Fibroblast of gingiva (primary cell): ENCODE data around the gene ING5.
"Not testable (repeated sequence)": the region's sequence is repeated elsewhere in the genome, so short reads cannot be mapped to it uniquely, and the experiment has no call there.

Source experiments
- DNase-seq: peaks from one replicate; pipeline ENCODE4 v3.0.0-alpha.2; 2011; ENCODE audit warnings: low read depth

ING5 gene

GRCh38 chr2:241739177-241739576, 37.3 kb downstream of the ING5 start:
- no peak for DNase-seq

- DNase-seq: peak; percentile 22
These were observed 37.8 kb downstream of the ING5 start for GRCh38 chr2:241739651-241740050.

- DNase-seq: peak; percentile 10
These were observed 39.2 kb downstream of the ING5 start for GRCh38 chr2:241741016-241741415.

GRCh38 chr2:241742320-241742939, 40.6 kb downstream of the ING5 start:
- no peak for DNase-seq

GRCh38 chr2:241743008-241743407, 41.2 kb downstream of the ING5 start:
- DNase-seq: not testable (repeated sequence)

- DNase-seq: no peak
These were observed 41.8 kb downstream of the ING5 start for GRCh38 chr2:241743620-241744019.

- DNase-seq: no peak
These were observed 42.4 kb downstream of the ING5 start for GRCh38 chr2:241744028-241744754.

- DNase-seq: no peak
These were observed 43.4 kb downstream of the ING5 start for GRCh38 chr2:241745276-241745675.

- DNase-seq: no peak
These were observed 44.2 kb downstream of the ING5 start for GRCh38 chr2:241746084-241746483.

- DNase-seq: no peak
These were observed 46.8 kb downstream of the ING5 start for GRCh38 chr2:241748468-241749256.

- no peak for DNase-seq
These were observed 48.4 kb downstream of the ING5 start for GRCh38 chr2:241750076-241750840.

GRCh38 chr2:241751152-241751551, 49.3 kb downstream of the ING5 start:
- DNase-seq: no peak

- no peak for DNase-seq
These were observed 49.9 kb downstream of the ING5 start for GRCh38 chr2:241751776-241752175.

GRCh38 chr2:241752253-241752652, 50.4 kb downstream of the ING5 start:
- DNase-seq: no peak

GRCh38 chr2:241752689-241753276, 50.9 kb downstream of the ING5 start:
- DNase-seq: no peak

- DNase-seq: no peak
These were observed 51.7 kb downstream of the ING5 start for GRCh38 chr2:241753493-241753892.

GRCh38 chr2:241754042-241754441, 52.2 kb downstream of the ING5 start:
- DNase-seq: no peak

- no peak for DNase-seq
These were observed 53.3 kb downstream of the ING5 start for GRCh38 chr2:241755166-241755565.

- DNase-seq: no peak
These were observed 53.9 kb downstream of the ING5 start for GRCh38 chr2:241755777-241756176.

GRCh38 chr2:241759067-241759807, 57.4 kb downstream of the ING5 start:
- no peak for DNase-seq

- DNase-seq: not testable (repeated sequence)
These were observed 58.1 kb downstream of the ING5 start for GRCh38 chr2:241759893-241760292.
